ENCODE measurements around the gene FRYL. TPM values are rescaled to one million over a fixed set of nuclear protein-coding genes. Genes with fewer than 3 reads are reported as not detected.
"Not testable (repeated sequence)": the region's sequence is repeated elsewhere in the genome, so short reads cannot be mapped to it uniquely, and the experiment has no call there.

The FRYL gene
- total and polyA plus RNA-seq, 2 experiments from 2014 or later, result 20.6 to 33.0 TPM

GRCh38 chr4:48640699-48641098 lies 139.4 kb downstream of the FRYL start:
- no peak overlapping the region for H3K27ac ChIP-seq

GRCh38 chr4:48640225-48640624 lies 139.9 kb downstream of the FRYL start:
- H3K4me1 ChIP-seq (ENCODE audit: low read depth), result peaks cover 19% of the 10 kb centered on the region
- no peaks in the 10 kb centered on the region for H3K9me3 ChIP-seq (ENCODE audit: low read depth)
- no peak overlapping the region for H3K27ac ChIP-seq
- TF ChIP-seq, protein P1, sequence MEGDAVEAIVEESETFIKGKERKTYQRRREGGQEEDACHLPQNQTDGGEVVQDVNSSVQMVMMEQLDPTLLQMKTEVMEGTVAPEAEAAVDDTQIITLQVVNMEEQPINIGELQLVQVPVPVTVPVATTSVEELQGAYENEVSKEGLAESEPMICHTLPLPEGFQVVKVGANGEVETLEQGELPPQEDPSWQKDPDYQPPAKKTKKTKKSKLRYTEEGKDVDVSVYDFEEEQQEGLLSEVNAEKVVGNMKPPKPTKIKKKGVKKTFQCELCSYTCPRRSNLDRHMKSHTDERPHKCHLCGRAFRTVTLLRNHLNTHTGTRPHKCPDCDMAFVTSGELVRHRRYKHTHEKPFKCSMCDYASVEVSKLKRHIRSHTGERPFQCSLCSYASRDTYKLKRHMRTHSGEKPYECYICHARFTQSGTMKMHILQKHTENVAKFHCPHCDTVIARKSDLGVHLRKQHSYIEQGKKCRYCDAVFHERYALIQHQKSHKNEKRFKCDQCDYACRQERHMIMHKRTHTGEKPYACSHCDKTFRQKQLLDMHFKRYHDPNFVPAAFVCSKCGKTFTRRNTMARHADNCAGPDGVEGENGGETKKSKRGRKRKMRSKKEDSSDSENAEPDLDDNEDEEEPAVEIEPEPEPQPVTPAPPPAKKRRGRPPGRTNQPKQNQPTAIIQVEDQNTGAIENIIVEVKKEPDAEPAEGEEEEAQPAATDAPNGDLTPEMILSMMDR (IDR thresholded peaks at IDR 0.05; ENCODE audit: low read depth, low read length), result no peak
- no peaks in the 10 kb centered on the region for H3K36me3 ChIP-seq
- no peaks in the 10 kb centered on the region for H3K27me3 ChIP-seq
- no peak overlapping the region for H3K4me3 ChIP-seq
- DNase-seq (ENCODE audit: low read depth in 1 of 2, low spot score in 1 of 2), result no peak

More at GRCh38 chr4:48640699-48641098, 139.4 kb downstream of the FRYL start:
- Histone ChIP-seq H3K36me3 (no peaks in the 10 kb centered on the region), H3K4me3 (no peak overlapping the region), H3K27me3 (no peaks in the 10 kb centered on the region), H3K9me3 (ENCODE audit: low read depth) (no peaks in the 10 kb centered on the region), H3K4me1 (ENCODE audit: low read depth) (peaks cover 19% of the 10 kb centered on the region)
- TF ChIP-seq, protein P1 (IDR thresholded peaks at IDR 0.05; ENCODE audit: low read depth, low read length), result no peak
- DNase-seq (ENCODE audit: low read depth in 1 of 2, low spot score in 1 of 2), result no peak

DNA sequence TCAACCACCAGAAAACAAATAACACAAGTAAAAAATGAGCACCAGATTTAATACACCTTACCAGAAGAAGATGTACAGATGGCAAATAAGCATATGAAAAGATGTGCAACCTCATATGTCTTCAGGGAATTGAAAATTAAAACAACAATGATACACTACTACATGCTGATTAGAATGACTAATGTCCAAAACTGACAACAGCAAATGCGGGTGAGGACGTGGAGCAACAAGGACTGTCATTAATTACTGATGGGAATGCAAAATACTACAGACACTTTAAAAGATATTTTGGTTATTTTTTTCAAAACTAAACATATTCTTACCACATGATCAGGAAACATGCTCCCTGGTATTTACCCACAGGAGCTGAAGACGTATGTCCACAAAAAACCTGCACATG lies 140.3 kb downstream of the FRYL start:
- H3K27ac ChIP-seq, result no peak overlapping the region
- H3K9me3 ChIP-seq (ENCODE audit: low read depth), result no peaks in the 10 kb centered on the region
- TF ChIP-seq, protein P1 (IDR thresholded peaks at IDR 0.05; ENCODE audit: low read depth, low read length), result no peak
- H3K4me1 ChIP-seq (ENCODE audit: low read depth), result peaks cover 19% of the 10 kb centered on the region
- no peak for DNase-seq (ENCODE audit: low read depth in 1 of 2, low spot score in 1 of 2)
- H3K4me3 ChIP-seq, result no peak overlapping the region
- H3K36me3 ChIP-seq, result no peaks in the 10 kb centered on the region
- H3K27me3 ChIP-seq, result no peaks in the 10 kb centered on the region

- H3K4me1 ChIP-seq (ENCODE audit: low read depth), result peaks cover 19% of the 10 kb centered on the region
- H3K4me3 ChIP-seq; DNase-seq (ENCODE audit: low read depth in 1 of 2, low spot score in 1 of 2); H3K9me3 ChIP-seq (ENCODE audit: low read depth); H3K27me3 ChIP-seq; H3K36me3 ChIP-seq; H3K27ac ChIP-seq: not testable (repeated sequence)
These were observed 141.5 kb downstream of the FRYL start for GRCh38 chr4:48638586-48638985.

GRCh38 chr4:48636911-48637310 lies 143.2 kb downstream of the FRYL start:
- Histone ChIP-seq H3K27me3 (no peaks in the 10 kb centered on the region), H3K4me1 (ENCODE audit: low read depth) (peaks cover 5% of the 10 kb centered on the region), H3K9me3 (ENCODE audit: low read depth) (no peaks in the 10 kb centered on the region), H3K4me3 (no peak overlapping the region), H3K27ac (no peak overlapping the region), H3K36me3 (no peaks in the 10 kb centered on the region)
- DNase-seq (ENCODE audit: low read depth in 1 of 2, low spot score in 1 of 2), result no peak
- TF ChIP-seq, protein P1 (IDR thresholded peaks at IDR 0.05; ENCODE audit: low read depth, low read length), result no peak

GRCh38 chr4:48635980-48636379 lies 144.1 kb downstream of the FRYL start:
- Histone ChIP-seq H3K27ac (no peak overlapping the region), H3K36me3 (no peaks in the 10 kb centered on the region), H3K9me3 (ENCODE audit: low read depth) (no peaks in the 10 kb centered on the region), H3K4me1 (ENCODE audit: low read depth) (no peaks in the 10 kb centered on the region), H3K4me3 (no peak overlapping the region), H3K27me3 (no peaks in the 10 kb centered on the region)
- no peak for DNase-seq (ENCODE audit: low read depth in 1 of 2, low spot score in 1 of 2)
- TF ChIP-seq, protein P1 (IDR thresholded peaks at IDR 0.05; ENCODE audit: low read depth, low read length), result no peak
